Measurements from ENCODE around the gene FATE1. TPM values are rescaled to one million over a fixed set of nuclear protein-coding genes. Genes with fewer than 3 reads are reported as not detected.

The FATE1 gene
- total RNA-seq, 1 donor: not detected

GRCh38 chrX:151699746-151700145 lies 16.1 kb upstream of the FATE1 start:
- H3K4me1 ChIP-seq (ENCODE audit: insufficient read depth, low read length): no peaks in the 10 kb centered on the region
- no peaks in the 10 kb centered on the region for H3K9me3 ChIP-seq (ENCODE audit: low read depth, low read length)
- H3K4me3 ChIP-seq (ENCODE audit: low read length): no peak overlapping the region
- no peaks in the 10 kb centered on the region for H3K27me3 ChIP-seq (ENCODE audit: insufficient read depth, low read length)

- no peaks in the 10 kb centered on the region for H3K9me3 ChIP-seq (ENCODE audit: low read depth, low read length)
- H3K4me3 ChIP-seq (ENCODE audit: low read length): no peak overlapping the region
- no peaks in the 10 kb centered on the region for H3K27me3 ChIP-seq (ENCODE audit: insufficient read depth, low read length)
- H3K4me1 ChIP-seq (ENCODE audit: insufficient read depth, low read length): no peaks in the 10 kb centered on the region
These were observed 15.3 kb upstream of the FATE1 start for GRCh38 chrX:151700581-151700980.

GRCh38 chrX:151701071-151701470 lies 14.8 kb upstream of the FATE1 start:
- Histone ChIP-seq H3K27me3 (ENCODE audit: insufficient read depth, low read length) (no peaks in the 10 kb centered on the region), H3K9me3 (ENCODE audit: low read depth, low read length) (no peaks in the 10 kb centered on the region), H3K4me1 (ENCODE audit: insufficient read depth, low read length) (no peaks in the 10 kb centered on the region), H3K4me3 (ENCODE audit: low read length) (no peak overlapping the region)

- Histone ChIP-seq H3K4me3 (ENCODE audit: low read length) (no peak overlapping the region), H3K9me3 (ENCODE audit: low read depth, low read length) (no peaks in the 10 kb centered on the region), H3K4me1 (ENCODE audit: insufficient read depth, low read length) (no peaks in the 10 kb centered on the region), H3K27me3 (ENCODE audit: insufficient read depth, low read length) (no peaks in the 10 kb centered on the region)
These were observed 14.3 kb upstream of the FATE1 start for GRCh38 chrX:151701531-151701930.

GRCh38 chrX:151702026-151702714 lies 13.7 kb upstream of the FATE1 start:
- no peaks in the 10 kb centered on the region for H3K9me3 ChIP-seq (ENCODE audit: low read depth, low read length)
- H3K4me1 ChIP-seq (ENCODE audit: insufficient read depth, low read length): no peaks in the 10 kb centered on the region
- H3K27me3 ChIP-seq (ENCODE audit: insufficient read depth, low read length): no peaks in the 10 kb centered on the region
- no peak overlapping the region for H3K4me3 ChIP-seq (ENCODE audit: low read length)

GRCh38 chrX:151702741-151703340 lies 13.0 kb upstream of the FATE1 start:
- no peak overlapping the region for H3K4me3 ChIP-seq (ENCODE audit: low read length)
- H3K27me3 ChIP-seq (ENCODE audit: insufficient read depth, low read length): no peaks in the 10 kb centered on the region
- no peaks in the 10 kb centered on the region for H3K4me1 ChIP-seq (ENCODE audit: insufficient read depth, low read length)
- no peaks in the 10 kb centered on the region for H3K9me3 ChIP-seq (ENCODE audit: low read depth, low read length)

- no peaks in the 10 kb centered on the region for H3K9me3 ChIP-seq (ENCODE audit: low read depth, low read length)
- no peak overlapping the region for H3K4me3 ChIP-seq (ENCODE audit: low read length)
- H3K4me1 ChIP-seq (ENCODE audit: insufficient read depth, low read length): no peaks in the 10 kb centered on the region
- no peaks in the 10 kb centered on the region for H3K27me3 ChIP-seq (ENCODE audit: insufficient read depth, low read length)
These were observed 12.3 kb upstream of the FATE1 start for GRCh38 chrX:151703487-151703886.

GRCh38 chrX:151704041-151704663 lies 11.7 kb upstream of the FATE1 start:
- Histone ChIP-seq H3K9me3 (ENCODE audit: low read depth, low read length) (no peaks in the 10 kb centered on the region), H3K4me1 (ENCODE audit: insufficient read depth, low read length) (no peaks in the 10 kb centered on the region)

GRCh38 chrX:151708821-151709220 lies 7.0 kb upstream of the FATE1 start:
- H3K4me1 ChIP-seq (ENCODE audit: insufficient read depth, low read length): no peaks in the 10 kb centered on the region

More at GRCh38 chrX:151704041-151704663, 11.7 kb upstream of the FATE1 start:
- Histone ChIP-seq H3K27me3 (ENCODE audit: insufficient read depth, low read length) (no peaks in the 10 kb centered on the region), H3K4me3 (ENCODE audit: low read length) (no peak overlapping the region)

GRCh38 chrX:151710457-151710856 lies 5.4 kb upstream of the FATE1 start:
- no peaks in the 10 kb centered on the region for H3K4me1 ChIP-seq (ENCODE audit: insufficient read depth, low read length)
- no peak overlapping the region for H3K4me3 ChIP-seq (ENCODE audit: low read length)
- H3K9me3 ChIP-seq (ENCODE audit: low read depth, low read length): no peaks in the 10 kb centered on the region
- H3K27me3 ChIP-seq (ENCODE audit: insufficient read depth, low read length): no peaks in the 10 kb centered on the region

More at GRCh38 chrX:151708821-151709220, 7.0 kb upstream of the FATE1 start:
- Histone ChIP-seq H3K27me3 (ENCODE audit: insufficient read depth, low read length) (no peaks in the 10 kb centered on the region), H3K9me3 (ENCODE audit: low read depth, low read length) (no peaks in the 10 kb centered on the region), H3K4me3 (ENCODE audit: low read length) (no peak overlapping the region)

GRCh38 chrX:151711154-151711553 lies 4.7 kb upstream of the FATE1 start:
- Histone ChIP-seq H3K27me3 (ENCODE audit: insufficient read depth, low read length) (no peaks in the 10 kb centered on the region), H3K4me1 (ENCODE audit: insufficient read depth, low read length) (no peaks in the 10 kb centered on the region), H3K9me3 (ENCODE audit: low read depth, low read length) (no peaks in the 10 kb centered on the region), H3K4me3 (ENCODE audit: low read length) (no peak overlapping the region)

GRCh38 chrX:151711787-151712186 lies 4.0 kb upstream of the FATE1 start:
- Histone ChIP-seq H3K4me1 (ENCODE audit: insufficient read depth, low read length) (no peaks in the 10 kb centered on the region), H3K27me3 (ENCODE audit: insufficient read depth, low read length) (no peaks in the 10 kb centered on the region), H3K9me3 (ENCODE audit: low read depth, low read length) (no peaks in the 10 kb centered on the region), H3K4me3 (ENCODE audit: low read length) (no peak overlapping the region)

GRCh38 chrX:151712253-151712652 lies 3.6 kb upstream of the FATE1 start:
- Histone ChIP-seq H3K4me3 (ENCODE audit: low read length) (no peak overlapping the region), H3K27me3 (ENCODE audit: insufficient read depth, low read length) (no peaks in the 10 kb centered on the region), H3K9me3 (ENCODE audit: low read depth, low read length) (no peaks in the 10 kb centered on the region), H3K4me1 (ENCODE audit: insufficient read depth, low read length) (no peaks in the 10 kb centered on the region)

- no peaks in the 10 kb centered on the region for H3K4me1 ChIP-seq (ENCODE audit: insufficient read depth, low read length)
- no peaks in the 10 kb centered on the region for H3K27me3 ChIP-seq (ENCODE audit: insufficient read depth, low read length)
- H3K9me3 ChIP-seq (ENCODE audit: low read depth, low read length): no peaks in the 10 kb centered on the region
- no peak overlapping the region for H3K4me3 ChIP-seq (ENCODE audit: low read length)
These were observed 2.0 kb upstream of the FATE1 start for GRCh38 chrX:151713849-151714248.

GRCh38 chrX:151714362-151714761 lies 1.5 kb upstream of the FATE1 start:
- H3K9me3 ChIP-seq (ENCODE audit: low read depth, low read length): no peaks in the 10 kb centered on the region
- H3K4me1 ChIP-seq (ENCODE audit: insufficient read depth, low read length): no peaks in the 10 kb centered on the region
- H3K27me3 ChIP-seq (ENCODE audit: insufficient read depth, low read length): no peaks in the 10 kb centered on the region
- no peak overlapping the region for H3K4me3 ChIP-seq (ENCODE audit: low read length)

Data from mononuclear cell (primary cell).